Astrocyte of the spinal cord (primary cell): ENCODE data around the gene ARHGAP22.

Source experiments
- DNase-seq: peaks from one replicate; pipeline ENCODE4 v3.0.0; 2011; ENCODE audit warnings: low read depth, low spot score
- H3K4me3 ChIP-seq: 2 replicates; pipeline ENCODE4 v1.5.1; 2011; ENCODE audit warnings: low read depth, mild to moderate bottlenecking, low read length, moderate library complexity
- in situ Hi-C: cut with HindIII; loops from 2 replicates; pipeline ENCODE4 v1.10.0; 2017; ENCODE audit warnings: low sequenced_read_pairs
- TF ChIP-seq, protein P1 (sequence below): IDR thresholded peaks from 2 replicates; pipeline ENCODE4 v1.5.1; 2012; ENCODE audit warnings: low read depth, mild to moderate bottlenecking, low read length, inconsistent platforms

ARHGAP22 gene

DNA sequence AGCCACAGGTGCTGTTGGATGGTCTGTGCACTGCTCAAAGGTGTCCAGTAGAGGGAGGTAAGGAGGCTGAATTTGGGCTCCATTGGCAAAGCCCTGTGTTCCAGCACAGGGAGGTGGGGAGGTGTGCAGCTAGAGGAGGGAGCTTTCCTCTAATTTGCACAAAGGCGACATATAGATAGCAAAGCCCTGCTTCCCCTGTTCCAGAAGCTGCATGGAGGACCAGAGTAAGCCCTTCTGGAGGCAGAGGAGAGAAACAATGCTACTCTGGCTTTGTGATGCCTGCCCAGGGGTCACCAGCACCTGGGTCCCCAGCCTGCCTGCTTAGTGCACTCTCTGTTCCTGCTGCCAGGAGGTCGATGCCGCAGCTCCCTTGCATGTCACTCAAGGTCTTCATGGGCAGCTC is 3.4 kb upstream of the ARHGAP22 start:
- in situ Hi-C loops = no loop called here
- no peak overlapping the region for H3K4me3 ChIP-seq
- no peak for DNase-seq
- TF ChIP-seq, protein P1, sequence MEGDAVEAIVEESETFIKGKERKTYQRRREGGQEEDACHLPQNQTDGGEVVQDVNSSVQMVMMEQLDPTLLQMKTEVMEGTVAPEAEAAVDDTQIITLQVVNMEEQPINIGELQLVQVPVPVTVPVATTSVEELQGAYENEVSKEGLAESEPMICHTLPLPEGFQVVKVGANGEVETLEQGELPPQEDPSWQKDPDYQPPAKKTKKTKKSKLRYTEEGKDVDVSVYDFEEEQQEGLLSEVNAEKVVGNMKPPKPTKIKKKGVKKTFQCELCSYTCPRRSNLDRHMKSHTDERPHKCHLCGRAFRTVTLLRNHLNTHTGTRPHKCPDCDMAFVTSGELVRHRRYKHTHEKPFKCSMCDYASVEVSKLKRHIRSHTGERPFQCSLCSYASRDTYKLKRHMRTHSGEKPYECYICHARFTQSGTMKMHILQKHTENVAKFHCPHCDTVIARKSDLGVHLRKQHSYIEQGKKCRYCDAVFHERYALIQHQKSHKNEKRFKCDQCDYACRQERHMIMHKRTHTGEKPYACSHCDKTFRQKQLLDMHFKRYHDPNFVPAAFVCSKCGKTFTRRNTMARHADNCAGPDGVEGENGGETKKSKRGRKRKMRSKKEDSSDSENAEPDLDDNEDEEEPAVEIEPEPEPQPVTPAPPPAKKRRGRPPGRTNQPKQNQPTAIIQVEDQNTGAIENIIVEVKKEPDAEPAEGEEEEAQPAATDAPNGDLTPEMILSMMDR = peak; percentile 87

DNA sequence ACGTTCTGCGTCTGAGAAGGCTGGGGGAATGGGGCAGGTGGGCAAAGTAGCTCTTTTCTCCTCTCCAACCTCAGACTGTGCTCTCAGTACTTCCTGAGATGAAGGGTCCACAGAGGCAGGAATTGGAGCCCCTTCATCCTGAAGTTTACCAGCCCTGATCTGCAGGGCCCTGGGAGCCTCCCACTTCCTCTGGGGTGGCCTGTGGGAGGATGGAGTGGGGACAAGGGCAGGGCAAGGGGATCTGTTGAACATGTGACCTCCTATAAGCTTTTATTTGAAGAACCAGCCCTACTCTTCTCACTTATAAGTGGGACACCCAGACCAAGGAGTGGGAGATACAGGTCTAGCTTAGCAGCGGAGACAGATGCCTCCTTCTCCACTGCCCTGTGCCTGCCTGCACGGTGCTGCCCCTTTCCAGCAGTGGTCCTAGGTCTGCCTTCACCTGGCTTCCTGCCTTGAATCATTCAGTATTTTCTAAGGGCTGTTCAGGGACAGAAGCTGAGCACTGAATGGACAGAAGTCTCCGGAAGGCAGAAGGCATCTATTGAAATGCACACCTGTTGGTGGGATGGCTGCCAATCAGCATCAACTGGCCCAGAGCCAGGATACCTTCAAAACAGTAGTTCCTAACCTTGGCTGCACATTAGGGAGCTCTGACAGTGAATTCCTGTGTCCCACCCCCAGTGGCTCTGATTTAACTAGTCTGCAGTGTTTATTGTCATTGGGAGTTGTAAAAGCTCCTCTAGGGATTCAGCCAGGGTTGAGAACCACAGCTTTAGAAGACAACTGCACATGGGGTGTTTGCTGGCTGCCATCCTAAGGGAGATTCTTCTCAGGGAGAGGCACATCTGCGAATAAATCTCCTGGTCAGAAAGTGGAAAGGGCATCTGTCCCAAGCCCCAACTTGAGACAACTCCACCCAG is 2.7 kb upstream of the ARHGAP22 start:
- TF ChIP-seq, protein P1 = no peak
- no peak overlapping the region for H3K4me3 ChIP-seq
- no peak for DNase-seq
- in situ Hi-C loops = no loop called here

DNA sequence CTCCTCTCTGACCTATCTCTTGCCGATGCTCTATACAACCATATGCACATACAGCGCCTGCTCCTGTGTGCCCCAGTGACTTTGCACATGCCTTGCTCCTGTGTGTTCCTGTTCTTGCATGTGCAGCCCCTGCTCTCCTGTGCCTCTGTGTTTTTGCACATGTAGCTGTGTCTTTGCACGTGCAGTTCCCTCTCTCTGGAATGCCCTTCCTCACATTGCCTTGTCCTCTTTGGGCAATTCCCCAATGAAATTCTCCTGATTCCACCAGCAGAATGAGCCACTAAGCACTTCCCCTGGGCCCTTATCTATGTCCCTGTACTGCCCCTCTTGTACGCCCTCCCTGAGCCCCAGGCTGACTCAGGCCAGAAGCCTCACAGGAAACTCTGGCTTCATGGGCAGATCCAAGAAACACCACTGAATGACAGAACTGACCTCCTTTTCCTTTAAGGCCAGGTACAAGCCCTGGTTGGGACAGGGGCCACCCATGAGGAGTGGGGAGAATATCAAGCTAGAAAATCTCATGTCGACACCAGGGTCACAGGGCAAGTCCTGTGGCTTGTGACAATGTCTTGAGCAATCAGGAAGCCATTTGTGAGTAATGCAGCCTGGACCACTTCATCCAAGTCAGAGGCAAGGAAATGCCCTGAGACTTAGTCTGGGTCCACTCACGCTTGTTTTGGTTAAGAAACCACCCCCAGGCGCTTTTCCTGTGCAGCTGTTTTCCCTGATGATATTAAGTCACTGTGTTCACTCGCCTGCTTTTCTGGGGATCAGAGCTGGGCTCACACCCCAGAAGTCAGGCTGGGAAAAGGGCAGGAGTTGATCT is 1.9 kb upstream of the ARHGAP22 start:
- peak; percentile 92 for DNase-seq
- in situ Hi-C loops = no loop called here
- TF ChIP-seq, protein P1 = no peak
- no peak overlapping the region for H3K4me3 ChIP-seq

DNA sequence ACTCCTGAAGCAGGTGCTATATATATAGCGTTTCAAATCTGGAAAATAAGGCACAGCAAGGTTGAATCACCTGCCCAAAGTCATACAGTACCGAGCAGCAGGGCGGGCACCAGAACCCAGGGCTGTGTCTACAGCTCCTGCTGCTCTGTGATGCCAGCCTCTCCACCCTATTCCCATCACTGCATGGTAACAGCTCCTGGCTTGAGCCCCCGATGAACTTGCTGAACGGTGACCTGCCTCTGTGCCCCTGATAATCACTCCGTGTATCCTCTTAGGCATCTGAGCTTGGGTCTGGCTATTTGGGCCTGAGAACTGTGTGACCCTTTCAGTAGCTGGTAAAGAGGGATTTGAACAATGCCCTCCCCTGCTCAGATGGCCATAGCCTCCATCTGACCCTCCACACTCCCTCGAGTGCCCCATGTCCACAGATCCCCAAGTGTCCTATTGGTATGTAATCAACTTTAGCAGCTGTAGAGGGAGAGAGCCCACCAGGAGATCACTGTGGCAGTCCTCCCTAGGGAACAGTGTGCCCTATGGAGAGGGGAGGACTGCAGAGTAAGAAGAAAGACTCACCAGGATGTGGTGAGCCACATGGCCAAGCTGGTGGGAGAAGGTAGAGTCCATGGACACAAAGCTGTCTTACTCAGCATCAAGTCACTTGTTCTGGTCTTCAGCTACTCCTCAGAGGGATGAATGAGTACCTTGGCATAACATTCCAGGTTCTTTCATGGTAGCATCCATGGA is 1.1 kb upstream of the ARHGAP22 start:
- no peak overlapping the region for H3K4me3 ChIP-seq
- TF ChIP-seq, protein P1 = no peak
- in situ Hi-C loops = no loop called here
- DNase-seq = peak; percentile 53

DNA sequence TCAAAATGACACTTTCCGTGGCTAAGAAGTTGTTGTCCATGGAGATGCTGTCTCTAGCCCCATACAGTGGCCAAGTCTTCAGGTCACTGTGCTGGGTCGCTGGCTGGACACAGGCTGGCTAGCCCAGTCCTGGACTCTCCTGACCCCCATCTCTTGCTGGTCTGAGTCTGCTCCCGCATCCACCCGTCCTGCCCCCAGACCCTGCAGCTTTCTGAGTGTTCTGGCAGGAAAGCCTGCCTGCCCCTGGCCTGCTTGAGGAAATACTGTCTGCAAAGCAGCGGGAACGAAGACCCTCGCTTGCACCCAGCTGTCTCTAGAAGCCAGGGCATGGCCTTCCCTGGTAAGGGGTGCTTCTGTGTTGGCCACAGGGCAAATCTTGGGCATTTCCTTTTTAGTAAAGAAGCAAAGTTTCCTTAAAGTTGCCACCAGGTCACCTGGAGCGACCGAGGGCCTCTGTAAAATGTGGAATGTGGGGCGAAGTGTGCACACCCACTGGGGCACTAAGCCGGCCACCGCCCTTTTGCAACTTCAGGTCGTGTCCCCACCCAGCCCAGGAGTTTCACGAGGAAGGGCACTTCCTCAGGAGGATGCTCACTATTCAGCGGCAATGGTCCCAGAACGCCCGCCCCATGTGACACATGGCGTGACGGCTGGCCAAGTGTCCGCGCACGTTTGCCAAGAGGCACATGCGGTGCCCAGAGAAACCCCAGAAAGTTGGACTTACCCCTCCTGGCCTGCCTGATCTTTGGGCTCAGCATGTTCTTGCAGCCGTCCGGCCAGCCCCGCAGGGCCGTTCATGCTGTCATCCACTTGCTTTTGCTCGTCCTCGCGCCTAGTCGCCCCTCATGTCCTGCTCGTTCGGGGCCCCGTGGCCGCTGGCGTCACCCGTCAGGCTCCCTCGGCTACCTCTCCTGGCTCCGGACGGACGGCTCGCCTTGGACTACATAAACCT is 558 bp downstream of the ARHGAP22 start:
- peak overlapping the region; percentile 81 for H3K4me3 ChIP-seq
- DNase-seq = no peak
- in situ Hi-C loops = no loop called here
- TF ChIP-seq, protein P1 = no peak
